Measurements from ENCODE around the gene PIM1. TPM values are rescaled to one million over a fixed set of nuclear protein-coding genes. Genes with fewer than 3 reads are reported as not detected.
A peak's percentile ranks its signal among the peaks of the same experiment; 100 is the strongest.

Gene PIM1
- total RNA-seq, 2 experiments from 2014 or later, result 137 to 163 TPM

DNA sequence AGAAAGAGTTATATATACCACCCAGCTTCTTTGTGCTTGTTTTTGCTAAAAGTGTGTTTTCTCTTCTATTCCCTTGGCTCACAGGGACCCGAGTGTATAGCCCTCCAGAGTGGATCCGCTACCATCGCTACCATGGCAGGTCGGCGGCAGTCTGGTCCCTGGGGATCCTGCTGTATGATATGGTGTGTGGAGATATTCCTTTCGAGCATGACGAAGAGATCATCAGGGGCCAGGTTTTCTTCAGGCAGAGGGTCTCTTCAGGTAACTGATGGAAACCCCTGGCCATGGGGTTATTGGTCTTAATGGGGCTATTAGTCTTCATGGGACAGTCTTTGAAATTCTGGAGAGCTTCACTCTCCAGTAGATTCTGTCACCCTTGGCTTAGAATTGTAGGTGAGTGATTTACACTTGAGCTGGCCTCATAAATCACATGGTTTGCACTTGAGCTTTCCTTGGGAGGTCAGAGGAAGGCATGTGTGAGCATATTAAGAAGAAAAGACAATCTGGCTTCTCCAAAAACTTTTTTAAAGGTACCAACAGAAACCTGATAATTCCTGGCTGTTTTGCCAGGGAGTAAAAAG lies 3.0 kb downstream of the PIM1 start:
- peaks cover 66% of the 10 kb centered on the region for H3K4me1 Mint-ChIP-seq
- CTCF ChIA-PET, result interaction anchor here (0.6 to 13.7 kb wide), 32 partner anchors 10 to 1898 kb away, joined by 3 to 271 read pairs (median 4); partner anchors contain the start of genes C6orf89, FGD2 and MTCH1
- peak overlapping the region; percentile 91 for H3K4me3 Mint-ChIP-seq
- no peaks in the 10 kb centered on the region for H3K9me3 Mint-ChIP-seq (ENCODE audit: low read depth)
- ATAC-seq (no peak), DNase-seq (peak; percentile 13)
- peak overlapping the region; percentile 96 for H3K27ac Mint-ChIP-seq
- POLR2A ChIA-PET, result interaction anchor here (0.6 to 5.5 kb wide), 16 partner anchors 8 to 261 kb away, joined by 3 to 65 read pairs (median 4); partner anchors contain the start of gene MTCH1
- peaks cover 67% of the 10 kb centered on the region for H3K36me3 Mint-ChIP-seq (ENCODE audit: low read depth)
- intact Hi-C loops (cut with DNase I, micrococcal nuclease), result loop anchor here (1.0 to 5.0 kb wide), 18 partner anchors 10 to 494 kb away; partner anchors contain the start of genes C6orf89 (in 2 of the 2), CCDC167 (in 1 of the 2), CDKN1A (in 1 of the 2) and PPIL1 (in 1 of the 2)
- no peaks in the 10 kb centered on the region for H3K27me3 Mint-ChIP-seq

DNA sequence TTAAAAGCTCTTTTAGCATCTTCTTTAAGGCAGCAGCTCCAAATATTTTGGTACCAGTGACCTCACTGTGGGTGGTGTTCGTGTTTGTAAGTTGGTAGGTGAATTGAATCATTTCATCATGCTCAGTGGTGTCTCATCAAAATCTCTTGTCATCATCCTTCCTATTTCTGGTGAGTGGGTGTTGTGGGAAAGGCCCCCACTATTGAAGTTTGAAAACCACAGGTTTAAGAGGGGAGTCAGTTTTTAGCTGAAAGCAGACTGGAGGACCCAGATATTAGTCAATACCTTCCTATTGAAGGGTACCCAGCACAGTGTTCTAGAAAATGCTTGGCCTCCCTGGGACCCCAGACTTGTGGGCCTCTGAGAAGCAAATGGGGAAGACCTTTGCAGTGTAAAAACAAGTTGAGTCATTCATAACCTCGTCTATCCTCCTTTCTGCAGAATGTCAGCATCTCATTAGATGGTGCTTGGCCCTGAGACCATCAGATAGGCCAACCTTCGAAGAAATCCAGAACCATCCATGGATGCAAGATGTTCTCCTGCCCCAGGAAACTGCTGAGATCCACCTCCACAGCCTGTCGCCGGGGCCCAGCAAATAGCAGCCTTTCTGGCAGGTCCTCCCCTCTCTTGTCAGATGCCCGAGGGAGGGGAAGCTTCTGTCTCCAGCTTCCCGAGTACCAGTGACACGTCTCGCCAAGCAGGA lies 3.7 kb downstream of the PIM1 start:
- Mint-ChIP-seq H3K4me3 (peak overlapping the region; percentile 91), H3K27ac (peak overlapping the region; percentile 96), H3K36me3 (ENCODE audit: low read depth) (peaks cover 67% of the 10 kb centered on the region), H3K4me1 (peaks cover 60% of the 10 kb centered on the region), H3K27me3 (no peaks in the 10 kb centered on the region), H3K9me3 (ENCODE audit: low read depth) (no peaks in the 10 kb centered on the region)
- ChIA-PET POLR2A (interaction anchor here (0.7 to 5.5 kb wide), 12 partner anchors 16 to 261 kb away, joined by 3 to 65 read pairs (median 4); partner anchors contain the start of gene MTCH1), CTCF (interaction anchor here (0.6 to 13.7 kb wide), 25 partner anchors 9 to 1897 kb away, joined by 3 to 271 read pairs (median 5); partner anchors contain the start of gene C6orf89)
- DNase-seq (peak; percentile 72), ATAC-seq (peak; percentile 25)
- intact Hi-C loops (cut with DNase I, micrococcal nuclease), result loop anchor here (1.0 to 5.0 kb wide), 12 partner anchors 10 to 495 kb away; partner anchors contain the start of genes C6orf89 (in 2 of the 2), CCDC167 (in 1 of the 2), CDKN1A (in 1 of the 2) and PPIL1 (in 1 of the 2)

DNA sequence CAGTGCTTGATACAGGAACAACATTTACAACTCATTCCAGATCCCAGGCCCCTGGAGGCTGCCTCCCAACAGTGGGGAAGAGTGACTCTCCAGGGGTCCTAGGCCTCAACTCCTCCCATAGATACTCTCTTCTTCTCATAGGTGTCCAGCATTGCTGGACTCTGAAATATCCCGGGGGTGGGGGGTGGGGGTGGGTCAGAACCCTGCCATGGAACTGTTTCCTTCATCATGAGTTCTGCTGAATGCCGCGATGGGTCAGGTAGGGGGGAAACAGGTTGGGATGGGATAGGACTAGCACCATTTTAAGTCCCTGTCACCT lies 4.2 kb downstream of the PIM1 start:
- Mint-ChIP-seq H3K4me1 (peaks cover 55% of the 10 kb centered on the region), H3K27me3 (no peaks in the 10 kb centered on the region), H3K9me3 (ENCODE audit: low read depth) (no peaks in the 10 kb centered on the region), H3K36me3 (ENCODE audit: low read depth) (peaks cover 67% of the 10 kb centered on the region), H3K4me3 (peak overlapping the region; percentile 91), H3K27ac (peak overlapping the region; percentile 96)
- ChIA-PET CTCF (interaction anchor here (0.7 to 13.7 kb wide), 11 partner anchors 13 to 406 kb away, joined by 3 to 271 read pairs (median 22); no protein-coding TSS in a partner anchor), POLR2A (interaction anchor here (0.5 to 5.5 kb wide), 7 partner anchors 16 to 140 kb away, joined by 3 to 65 read pairs (median 4); no protein-coding TSS in a partner anchor)
- intact Hi-C loops (cut with DNase I, micrococcal nuclease), result loop anchor here (5.0 kb wide), 2 partner anchors 287 to 302 kb away; partner anchors contain the start of genes C6orf89 (in 1 of the 2) and PPIL1 (in 1 of the 2)
- ATAC-seq (no peak), DNase-seq (no peak)

DNA sequence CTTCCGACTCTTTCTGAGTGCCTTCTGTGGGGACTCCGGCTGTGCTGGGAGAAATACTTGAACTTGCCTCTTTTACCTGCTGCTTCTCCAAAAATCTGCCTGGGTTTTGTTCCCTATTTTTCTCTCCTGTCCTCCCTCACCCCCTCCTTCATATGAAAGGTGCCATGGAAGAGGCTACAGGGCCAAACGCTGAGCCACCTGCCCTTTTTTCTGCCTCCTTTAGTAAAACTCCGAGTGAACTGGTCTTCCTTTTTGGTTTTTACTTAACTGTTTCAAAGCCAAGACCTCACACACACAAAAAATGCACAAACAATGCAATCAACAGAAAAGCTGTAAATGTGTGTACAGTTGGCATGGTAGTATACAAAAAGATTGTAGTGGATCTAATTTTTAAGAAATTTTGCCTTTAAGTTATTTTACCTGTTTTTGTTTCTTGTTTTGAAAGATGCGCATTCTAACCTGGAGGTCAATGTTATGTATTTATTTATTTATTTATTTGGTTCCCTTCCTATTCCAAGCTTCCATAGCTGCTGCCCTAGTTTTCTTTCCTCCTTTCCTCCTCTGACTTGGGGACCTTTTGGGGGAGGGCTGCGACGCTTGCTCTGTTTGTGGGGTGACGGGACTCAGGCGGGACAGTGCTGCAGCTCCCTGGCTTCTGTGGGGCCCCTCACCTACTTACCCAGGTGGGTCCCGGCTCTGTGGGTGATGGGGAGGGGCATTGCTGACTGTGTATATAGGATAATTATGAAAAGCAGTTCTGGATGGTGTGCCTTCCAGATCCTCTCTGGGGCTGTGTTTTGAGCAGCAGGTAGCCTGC lies 4.8 kb downstream of the PIM1 start:
- peak overlapping the region; percentile 96 for H3K27ac Mint-ChIP-seq
- H3K4me3 Mint-ChIP-seq, result peak overlapping the region; percentile 91
- H3K27me3 Mint-ChIP-seq, result no peaks in the 10 kb centered on the region
- CTCF ChIA-PET, result interaction anchor here (0.7 to 13.7 kb wide), 10 partner anchors 15 to 292 kb away, joined by 3 to 271 read pairs (median 5); no protein-coding TSS in a partner anchor
- ATAC-seq (no peak), DNase-seq (peak; percentile 13)
- peaks cover 67% of the 10 kb centered on the region for H3K36me3 Mint-ChIP-seq (ENCODE audit: low read depth)
- H3K4me1 Mint-ChIP-seq, result peaks cover 51% of the 10 kb centered on the region
- intact Hi-C loops (cut with DNase I, micrococcal nuclease), result loop anchor here (5.0 kb wide), 2 partner anchors 287 to 302 kb away; partner anchors contain the start of genes C6orf89 (in 1 of the 2) and PPIL1 (in 1 of the 2)
- POLR2A ChIA-PET, result interaction anchor here (0.5 to 0.7 kb wide), 2 partner anchors 73 to 156 kb away, joined by 3 read pairs; no protein-coding TSS in a partner anchor
- no peaks in the 10 kb centered on the region for H3K9me3 Mint-ChIP-seq (ENCODE audit: low read depth)

DNA sequence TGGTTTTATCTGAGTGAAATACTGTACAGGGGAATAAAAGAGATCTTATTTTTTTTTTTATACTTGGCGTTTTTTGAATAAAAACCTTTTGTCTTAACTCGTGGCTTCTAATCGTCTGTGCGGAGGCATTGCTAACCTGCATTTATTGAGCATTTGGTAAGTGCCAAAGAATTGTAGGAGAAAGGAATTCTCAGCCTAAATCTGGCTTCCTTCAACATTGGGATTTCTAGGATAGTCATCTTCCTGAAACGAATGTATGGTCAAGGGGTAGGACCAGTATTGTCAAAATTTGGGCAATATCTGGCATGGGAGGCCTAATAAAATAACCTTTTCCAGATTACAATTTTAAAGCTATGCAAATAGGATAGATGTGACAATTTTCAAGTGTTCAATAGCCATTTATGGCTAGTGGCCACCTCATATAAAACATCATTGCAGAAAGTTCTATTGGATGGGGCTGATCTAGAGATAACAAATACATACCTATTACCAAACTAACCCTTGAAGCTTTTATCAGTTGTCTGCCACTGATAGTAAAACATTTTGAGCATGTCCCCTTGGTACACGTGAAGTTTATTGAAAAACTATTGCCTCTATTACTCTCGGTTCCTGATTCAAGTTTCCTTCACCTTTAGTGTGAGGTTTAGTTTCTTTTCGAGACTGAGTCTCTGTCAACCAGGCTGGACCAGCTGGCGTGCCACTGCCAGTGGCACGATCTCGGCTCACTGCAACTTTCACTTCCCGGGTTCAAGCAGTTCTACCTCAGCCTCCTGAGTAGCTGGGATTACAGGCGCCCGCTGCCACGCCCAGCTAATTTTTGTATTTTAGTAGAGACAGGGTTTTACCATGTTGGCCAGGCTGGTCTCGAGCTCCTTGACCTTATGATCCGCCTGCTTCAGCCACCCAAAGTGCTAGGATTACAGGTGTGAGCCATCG lies 5.6 kb downstream of the PIM1 start:
- Mint-ChIP-seq H3K36me3 (ENCODE audit: low read depth) (peaks cover 65% of the 10 kb centered on the region), H3K9me3 (ENCODE audit: low read depth) (no peaks in the 10 kb centered on the region), H3K27ac (peak overlapping the region; percentile 96), H3K4me1 (peaks cover 51% of the 10 kb centered on the region), H3K27me3 (no peaks in the 10 kb centered on the region), H3K4me3 (peak overlapping the region; percentile 91)
- CTCF ChIA-PET, result interaction anchor here (0.7 to 13.7 kb wide), 8 partner anchors 14 to 155 kb away, joined by 3 to 271 read pairs (median 4); no protein-coding TSS in a partner anchor
- POLR2A ChIA-PET, result interaction anchor here (0.6 to 0.9 kb wide), 3 partner anchors 12 to 31 kb away, joined by 4 to 11 read pairs (median 7); no protein-coding TSS in a partner anchor
- ATAC-seq, result no peak
- intact Hi-C loops (cut with DNase I, micrococcal nuclease), result no loop called here
- DNase-seq, result peak; percentile 30

DNA sequence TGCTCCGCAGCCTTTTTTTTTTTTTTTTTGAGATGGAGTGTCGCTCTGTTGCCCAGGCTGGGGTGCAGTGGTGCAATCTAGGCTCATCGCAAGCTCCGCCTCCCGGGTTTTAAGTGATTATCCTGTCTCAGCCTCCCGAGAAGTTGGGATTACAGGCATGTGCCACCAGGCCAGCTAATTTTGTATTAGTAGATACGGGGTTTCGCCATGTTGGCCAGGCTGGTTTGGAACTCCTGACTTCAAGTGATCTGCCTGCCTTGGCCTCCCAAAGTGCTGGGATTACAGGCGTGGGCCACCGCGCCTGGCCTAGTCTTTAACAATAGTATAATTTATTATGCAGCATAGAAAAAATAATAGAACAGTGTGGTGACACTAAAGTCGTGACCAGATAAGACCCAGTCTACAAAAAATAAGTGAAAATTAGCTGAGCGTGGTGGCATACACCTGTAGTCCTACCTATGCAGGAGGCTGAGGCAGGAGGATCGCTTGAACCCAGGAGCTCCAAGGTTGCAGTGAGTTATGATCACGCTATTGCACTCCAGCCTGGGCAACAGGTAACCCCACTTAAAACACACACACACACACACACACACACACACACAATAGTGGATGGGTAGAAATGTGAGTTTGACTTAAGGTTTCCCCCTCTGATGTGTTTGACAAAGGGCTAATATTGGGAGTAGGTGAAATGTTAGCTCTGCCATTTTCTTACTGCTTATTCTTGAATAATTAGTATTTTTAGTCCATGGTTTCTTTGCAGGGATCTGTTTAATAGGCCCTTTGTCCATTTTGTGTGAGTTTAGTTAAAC lies 6.5 kb downstream of the PIM1 start:
- DNase-seq (no peak), ATAC-seq (no peak)
- Mint-ChIP-seq H3K4me3 (no peak overlapping the region), H3K4me1 (peaks cover 54% of the 10 kb centered on the region), H3K27ac (peak overlapping the region; percentile 35), H3K27me3 (no peaks in the 10 kb centered on the region), H3K9me3 (ENCODE audit: low read depth) (no peaks in the 10 kb centered on the region), H3K36me3 (ENCODE audit: low read depth) (peaks cover 59% of the 10 kb centered on the region)
- intact Hi-C loops (cut with DNase I, micrococcal nuclease), result no loop called here
- CTCF ChIA-PET, result interaction anchor here (0.8 to 13.7 kb wide), 6 partner anchors 11 to 262 kb away, joined by 3 to 271 read pairs (median 4); no protein-coding TSS in a partner anchor
- POLR2A ChIA-PET, result interaction anchor here (0.6 to 0.9 kb wide), 4 partner anchors 11 to 130 kb away, joined by 3 to 11 read pairs (median 6); no protein-coding TSS in a partner anchor

DNA sequence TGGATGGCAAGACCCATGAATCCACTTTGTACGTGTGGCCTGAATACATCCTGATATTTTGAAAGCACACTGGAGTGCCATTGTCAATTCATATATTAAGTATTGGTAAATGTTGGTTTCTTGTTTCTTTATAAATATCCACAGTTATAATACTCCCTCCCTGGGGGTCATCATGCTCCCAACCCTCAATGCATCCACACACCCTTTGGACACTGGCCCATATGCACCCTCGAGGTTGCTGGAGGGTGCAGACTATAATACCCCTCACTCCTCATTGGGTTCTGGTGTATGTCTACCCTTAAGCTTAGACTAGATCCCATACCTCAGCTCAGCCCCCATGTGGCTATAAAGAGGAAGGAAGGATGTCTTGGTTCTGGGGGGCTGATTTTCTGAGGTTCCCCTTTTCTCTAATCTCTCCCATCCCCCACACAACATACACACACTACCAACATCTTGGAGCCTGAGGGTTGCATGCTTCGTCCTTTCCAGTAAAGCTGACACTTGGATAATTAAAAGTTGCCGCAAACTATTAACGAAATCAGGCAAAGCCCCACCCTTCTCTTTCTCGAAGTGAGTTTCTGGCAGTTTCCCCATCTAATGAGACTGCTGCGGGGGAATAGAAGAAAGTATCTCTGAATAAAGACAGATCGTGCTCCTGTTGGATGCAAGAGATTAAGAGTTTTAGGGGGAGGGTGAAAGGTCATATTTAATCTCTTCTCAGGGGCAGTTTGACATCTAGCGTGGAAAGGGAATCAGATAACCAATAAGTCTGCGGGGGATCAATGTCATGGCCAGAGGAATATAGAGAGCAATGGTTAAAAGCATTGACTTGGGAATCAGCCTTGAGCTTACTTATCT lies 7.4 kb downstream of the PIM1 start:
- POLR2A ChIA-PET, result interaction anchor here (0.7 kb wide), 1 partner anchor 130 kb away, joined by 3 read pairs; no protein-coding TSS in a partner anchor
- H3K27ac Mint-ChIP-seq, result peak overlapping the region; percentile 35
- intact Hi-C loops (cut with DNase I, micrococcal nuclease), result no loop called here
- H3K36me3 Mint-ChIP-seq (ENCODE audit: low read depth), result peaks cover 53% of the 10 kb centered on the region
- no peak for ATAC-seq
- H3K4me1 Mint-ChIP-seq, result peaks cover 59% of the 10 kb centered on the region
- CTCF ChIA-PET, result interaction anchor here (0.8 to 13.7 kb wide), 4 partner anchors 10 to 263 kb away, joined by 3 to 271 read pairs (median 122); no protein-coding TSS in a partner anchor
- H3K27me3 Mint-ChIP-seq, result no peaks in the 10 kb centered on the region
- DNase-seq, result no peak
- H3K4me3 Mint-ChIP-seq, result no peak overlapping the region
- H3K9me3 Mint-ChIP-seq (ENCODE audit: low read depth), result no peaks in the 10 kb centered on the region

DNA sequence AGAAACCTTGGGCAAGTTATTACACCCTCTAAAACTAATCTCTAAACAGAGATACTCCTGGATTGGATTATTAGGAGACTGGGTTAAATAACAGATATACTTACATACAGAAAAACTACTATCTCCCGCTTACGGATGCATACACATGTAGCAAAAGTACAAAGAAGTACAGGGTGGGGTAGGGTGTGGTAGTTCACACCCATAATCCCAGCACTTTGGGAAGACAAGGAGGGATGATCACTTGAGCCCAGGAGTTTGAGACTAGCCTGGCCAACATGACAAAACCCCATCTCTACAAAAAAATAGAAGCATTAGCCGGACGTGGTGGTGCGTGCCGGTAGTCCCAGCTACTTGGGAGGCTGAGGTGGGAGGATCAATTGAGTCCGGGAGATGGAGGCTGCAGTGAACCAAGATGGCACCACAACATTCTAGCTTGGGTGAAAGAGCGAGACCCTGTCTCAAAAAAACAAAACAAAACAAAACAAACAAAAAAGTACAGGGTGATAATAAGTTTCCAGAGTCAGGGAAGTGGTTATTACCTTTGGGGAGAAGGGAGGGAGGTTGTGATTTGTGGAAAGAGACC lies 8.1 kb downstream of the PIM1 start:
- peaks cover 46% of the 10 kb centered on the region for H3K36me3 Mint-ChIP-seq (ENCODE audit: low read depth)
- DNase-seq (no peak), ATAC-seq (no peak)
- H3K27ac Mint-ChIP-seq, result no peak overlapping the region
- ChIA-PET POLR2A (no interaction called here), CTCF (interaction anchor here (1.4 to 13.7 kb wide), 3 partner anchors 9 to 157 kb away, joined by 3 to 271 read pairs (median 240); no protein-coding TSS in a partner anchor)
- H3K4me3 Mint-ChIP-seq, result no peak overlapping the region
- H3K9me3 Mint-ChIP-seq (ENCODE audit: low read depth), result no peaks in the 10 kb centered on the region
- intact Hi-C loops (cut with DNase I, micrococcal nuclease), result no loop called here
- peaks cover 58% of the 10 kb centered on the region for H3K4me1 Mint-ChIP-seq
- H3K27me3 Mint-ChIP-seq, result no peaks in the 10 kb centered on the region
